Astrocyte of the cerebellum (primary cell): ENCODE data around the gene BLACAT1.

Experiments used
- DNase-seq: peaks from one replicate; pipeline ENCODE4 v3.0.0-alpha.2; 2011; ENCODE audit warnings: low read depth
- H3K4me3 ChIP-seq: 2 replicates; pipeline ENCODE4 v1.5.1; 2011; ENCODE audit warnings: mild to moderate bottlenecking, low read depth, low read length, moderate library complexity
- CTCF ChIP-seq: IDR thresholded peaks from 2 replicates; pipeline ENCODE4 v1.5.1; 2012; ENCODE audit warnings: low read length, low read depth, moderate library complexity, mild to moderate bottlenecking; ENCODE audit errors: missing control alignments
- in situ Hi-C: cut with HindIII; loops from 2 replicates; pipeline ENCODE4 v1.10.0; 2017; ENCODE audit warnings: low sequenced_read_pairs

The BLACAT1 gene

GRCh38 chr1:205451759-205452164 lies 4.1 kb downstream of the BLACAT1 start:
- H3K4me3 ChIP-seq, result no peak overlapping the region
- no peak for TF ChIP-seq CTCF
- DNase-seq, result no peak
- in situ Hi-C loops, result no loop called here

DNA sequence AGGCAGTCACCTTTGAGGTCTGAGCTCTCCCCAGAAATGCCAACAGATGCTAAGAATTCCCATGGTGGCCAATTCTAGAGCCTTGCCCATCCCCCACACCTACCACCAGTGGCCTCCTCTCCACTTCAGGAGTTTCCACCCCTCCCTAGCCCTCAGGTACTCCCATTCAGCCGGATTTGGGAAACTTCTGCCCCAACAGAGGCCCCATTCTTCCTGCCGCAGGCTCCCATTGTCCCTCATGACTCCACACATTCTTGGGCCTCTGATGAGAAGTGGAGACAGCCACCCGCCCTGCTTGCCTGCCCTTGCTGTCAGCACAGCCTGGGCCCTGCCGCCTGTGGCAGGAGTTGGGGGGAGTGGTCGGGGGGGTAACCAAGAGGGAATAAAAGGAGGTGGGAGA lies 4.6 kb downstream of the BLACAT1 start:
- H3K4me3 ChIP-seq, result no peak overlapping the region
- no peak for TF ChIP-seq CTCF
- DNase-seq, result no peak
- in situ Hi-C loops, result no loop called here

GRCh38 chr1:205450448-205450847 lies 5.4 kb downstream of the BLACAT1 start:
- no peak for TF ChIP-seq CTCF
- no peak for DNase-seq
- in situ Hi-C loops, result no loop called here
- H3K4me3 ChIP-seq, result no peak overlapping the region

DNA sequence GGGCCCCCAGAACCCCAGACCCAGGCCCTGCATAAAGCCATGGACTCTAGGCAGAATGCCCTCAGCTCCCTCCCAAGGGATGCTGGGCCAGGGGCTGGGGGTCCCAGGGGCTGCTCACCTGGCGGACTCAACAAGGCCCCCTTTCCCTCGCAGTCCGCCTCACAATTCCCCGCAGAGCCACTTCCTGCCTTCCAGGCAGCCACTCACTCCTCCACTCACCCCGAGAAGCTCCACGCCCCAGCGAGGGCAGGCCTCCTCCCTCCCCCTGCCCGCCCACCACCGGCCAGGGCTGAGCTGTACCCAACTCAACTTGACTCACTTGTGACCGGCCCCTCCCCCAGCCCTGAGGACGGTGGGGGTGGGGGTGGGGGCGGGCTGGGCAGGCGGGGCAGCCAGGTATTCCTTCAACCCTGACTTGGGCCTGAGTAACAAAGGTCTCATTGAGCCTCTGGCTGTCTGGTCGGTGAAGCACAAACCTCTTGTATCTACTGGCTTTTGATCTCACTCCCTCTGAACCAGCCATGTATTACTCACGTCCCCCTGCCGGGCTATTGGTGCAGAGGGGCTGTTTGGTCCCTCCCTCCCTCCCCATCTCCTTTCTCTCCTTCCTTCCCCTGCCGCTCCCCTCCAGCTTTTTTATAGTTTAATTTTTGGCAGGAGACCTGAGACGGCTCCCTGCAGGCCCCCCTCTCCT lies 5.9 kb downstream of the BLACAT1 start:
- TF ChIP-seq CTCF, result no peak
- DNase-seq, result no peak
- in situ Hi-C loops, result no loop called here
- H3K4me3 ChIP-seq, result peak overlapping the region; percentile 24

GRCh38 chr1:205449254-205449749 lies 6.5 kb downstream of the BLACAT1 start:
- in situ Hi-C loops, result no loop called here
- peak overlapping the region; percentile 24 for H3K4me3 ChIP-seq
- DNase-seq, result no peak
- no peak for TF ChIP-seq CTCF

GRCh38 chr1:205448540-205449253 lies 7.1 kb downstream of the BLACAT1 start:
- no peak for TF ChIP-seq CTCF
- DNase-seq, result no peak
- in situ Hi-C loops, result no loop called here

More at GRCh38 chr1:205448540-205449253, 7.1 kb downstream of the BLACAT1 start:
- peak overlapping the region; percentile 24 for H3K4me3 ChIP-seq
